Right lobe of liver (tissue), 6 donors: ENCODE measurements around the gene MYMK. TPM values are rescaled to one million over a fixed set of nuclear protein-coding genes. Genes with fewer than 3 reads are reported as not detected.

Source experiments
- ATAC-seq, 4 donors: fragments of 200-7000 bp; cut with Tn5 transposase; one replicate each; pipeline ENCODE4 v1.9.1; 2020; ENCODE audit warnings: mild to moderate bottlenecking in 4 of 4, moderate library complexity in 4 of 4
- DNase-seq, 3 donors: peaks; one replicate each; pipeline ENCODE4 v3.0.0-alpha.2; 2020
- H3K27ac ChIP-seq, 3 donors: fragments of 200-600 bp; one replicate each; pipeline ENCODE4 v1.8.0; 2022
- H3K27me3 ChIP-seq, 2 donors: fragments of 200-600 bp; one replicate each; pipeline ENCODE4 v1.8.0; 2022
- H3K36me3 ChIP-seq, 4 donors: fragments of 200-600 bp; sonication (generic) in 1 of 4; one replicate each; pipeline versions ENCODE4 v1.5.1 to v1.8.0; 2017 to 2022; ENCODE audit warnings: control low read depth in 1 of 4
- H3K4me1 ChIP-seq, 4 donors: fragments of 200-600 bp; sonication (generic) in 1 of 4; one replicate each; pipeline versions ENCODE4 v1.5.1 to v1.8.0; 2017 to 2022; ENCODE audit warnings: control low read depth in 1 of 4
- H3K4me3 ChIP-seq, 3 donors: fragments of 200-600 bp; one replicate each; pipeline ENCODE4 v1.8.0; 2022
- H3K9me3 ChIP-seq, 4 donors: fragments of 200-600 bp; sonication (generic) in 1 of 4; one replicate each; pipeline versions ENCODE4 v1.5.1 to v1.8.0; 2017 to 2022; ENCODE audit warnings: control low read depth in 1 of 4
- POLR2A ChIP-seq: fragments of 450-650 bp; IDR thresholded peaks from one replicate; pipeline ENCODE4 v1.6.1; 2017; ENCODE audit warnings: antibody characterized with exemption, mild to moderate bottlenecking
- WGBS: methylation state at CpG from one replicate; pipeline ENCODE4 v1.1.6; 2018; ENCODE audit warnings: low coverage, low lambda C conversion rate; ENCODE audit not compliant: insufficient coverage; ENCODE audit errors: missing lambda C conversion rate; 5-methylcytosine and 5-hydroxymethylcytosine counted together
- intact Hi-C, 2 donors: fragments of 100-400 bp; cut with DNase I; formaldehyde crosslinking; loops; one replicate each; pipeline versions ENCODE4 v1.11.2 to v1.14.1; 2022
- total RNA-seq, 6 experiments: library from RNA; depleted of rRNA in 2 of 6; stranded (reverse); fragments of >200 nt in 2 of 6; fragmentation: NEBNext Ultra II Directional in 3 of 6; extraction: Animal tissue kit (Norgen Biotek cat#: 25700) in 3 of 6; gene quantifications; one replicate each; pipeline versions ENCODE4 v1.1.0 to v1.2.4, GENCODE V29; 2016 to 2023
- TF ChIP-seq, protein P1 (sequence below), 4 donors: fragments of 200-600 bp in 3 of 4; fragments of 450-650 bp in 1 of 4; IDR thresholded peaks; one replicate each; pipeline versions ENCODE4 v1.5.1 to v1.8.0; 2016 to 2022; ENCODE audit warnings: antibody characterized with exemption in 4 of 4, mild to moderate bottlenecking in 2 of 4
- donor health status: DM: no; HTN: yes; CAD: no.
- donor health status: DM: no; HTN: no; CAD: no.
- donor health status: DM: no; HTN: no; CAD: no.
- donor health status: DM: no; HTN: yes; CAD: no.
- donor health status: DM: no; HTN: yes; CAD: no.

MYMK gene
- total RNA-seq, 6 experiments from 2014 or later: not detected

DNA sequence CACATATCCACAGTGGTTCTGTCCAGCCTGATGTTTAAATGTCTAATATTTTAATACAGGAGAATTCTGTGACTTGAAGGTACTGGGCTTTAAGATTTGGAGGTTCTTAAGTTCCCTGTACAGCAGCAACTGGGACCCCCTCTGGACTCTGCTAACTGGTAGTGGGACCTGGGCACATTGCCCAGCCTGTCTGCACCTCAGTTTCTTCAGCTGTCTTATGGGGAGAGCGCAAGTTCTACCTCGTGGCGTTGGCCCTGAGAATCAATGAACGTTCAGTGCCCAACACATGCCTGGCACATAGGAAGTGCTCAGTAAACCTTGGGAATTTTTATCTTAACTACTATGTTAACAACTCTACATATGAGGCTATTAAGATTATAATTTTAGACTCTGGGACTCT lies 47.3 kb downstream of the MYMK start:
- TF ChIP-seq POLR2A: no peak
- TF ChIP-seq, protein P1, sequence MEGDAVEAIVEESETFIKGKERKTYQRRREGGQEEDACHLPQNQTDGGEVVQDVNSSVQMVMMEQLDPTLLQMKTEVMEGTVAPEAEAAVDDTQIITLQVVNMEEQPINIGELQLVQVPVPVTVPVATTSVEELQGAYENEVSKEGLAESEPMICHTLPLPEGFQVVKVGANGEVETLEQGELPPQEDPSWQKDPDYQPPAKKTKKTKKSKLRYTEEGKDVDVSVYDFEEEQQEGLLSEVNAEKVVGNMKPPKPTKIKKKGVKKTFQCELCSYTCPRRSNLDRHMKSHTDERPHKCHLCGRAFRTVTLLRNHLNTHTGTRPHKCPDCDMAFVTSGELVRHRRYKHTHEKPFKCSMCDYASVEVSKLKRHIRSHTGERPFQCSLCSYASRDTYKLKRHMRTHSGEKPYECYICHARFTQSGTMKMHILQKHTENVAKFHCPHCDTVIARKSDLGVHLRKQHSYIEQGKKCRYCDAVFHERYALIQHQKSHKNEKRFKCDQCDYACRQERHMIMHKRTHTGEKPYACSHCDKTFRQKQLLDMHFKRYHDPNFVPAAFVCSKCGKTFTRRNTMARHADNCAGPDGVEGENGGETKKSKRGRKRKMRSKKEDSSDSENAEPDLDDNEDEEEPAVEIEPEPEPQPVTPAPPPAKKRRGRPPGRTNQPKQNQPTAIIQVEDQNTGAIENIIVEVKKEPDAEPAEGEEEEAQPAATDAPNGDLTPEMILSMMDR (IDR thresholded peaks at IDR 0.05): no peak
- ATAC-seq: no peak
- intact Hi-C loops: no loop called here
- WGBS: 61% methylated on average over 3 of the region's 4 CpGs
- no peak for DNase-seq
- H3K4me1 ChIP-seq: peaks cover 0 to 12% (median 0%) of the 10 kb centered on the region in 4 donors
- no peak overlapping the region for H3K27ac ChIP-seq
- H3K9me3 ChIP-seq: no peaks in the 10 kb centered on the region
- no peak overlapping the region for H3K4me3 ChIP-seq
- no peaks in the 10 kb centered on the region for H3K27me3 ChIP-seq
- H3K36me3 ChIP-seq: peaks cover 0 to 3% (median 0%) of the 10 kb centered on the region in 4 donors

DNA sequence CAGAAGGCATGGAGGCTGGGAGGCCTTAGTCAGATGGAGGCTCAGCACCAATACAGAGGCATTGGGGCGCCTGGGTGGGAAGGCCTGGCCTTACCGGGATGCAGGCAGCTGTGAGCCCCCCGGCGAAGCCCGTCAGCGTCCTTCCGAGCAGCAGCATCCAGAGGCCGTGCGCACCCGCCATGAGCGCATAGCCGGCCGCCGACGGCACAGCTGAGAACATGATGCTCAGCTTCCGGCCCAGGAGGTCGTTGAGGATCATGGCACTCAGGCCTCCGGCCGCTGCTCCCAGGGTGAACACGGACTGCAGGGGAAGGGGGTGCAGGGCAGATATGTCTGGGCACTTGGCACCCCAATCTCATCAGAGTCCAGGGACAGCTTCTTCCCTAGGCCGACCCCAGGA lies 47.8 kb downstream of the MYMK start:
- H3K27ac ChIP-seq: no peak overlapping the region
- no peaks in the 10 kb centered on the region for H3K27me3 ChIP-seq
- no peak for DNase-seq
- peaks cover 0 to 3% (median 0%) of the 10 kb centered on the region in 4 donors for H3K36me3 ChIP-seq
- H3K9me3 ChIP-seq: no peaks in the 10 kb centered on the region
- no peak for ATAC-seq
- no CpG with 5 or more reads among the region's 21 CpGs for WGBS
- intact Hi-C loops: no loop called here
- H3K4me1 ChIP-seq: peaks cover 0 to 12% (median 0%) of the 10 kb centered on the region in 4 donors
- H3K4me3 ChIP-seq: no peak overlapping the region
- TF ChIP-seq, protein P1 (IDR thresholded peaks at IDR 0.05): no peak
- no peak for TF ChIP-seq POLR2A

DNA sequence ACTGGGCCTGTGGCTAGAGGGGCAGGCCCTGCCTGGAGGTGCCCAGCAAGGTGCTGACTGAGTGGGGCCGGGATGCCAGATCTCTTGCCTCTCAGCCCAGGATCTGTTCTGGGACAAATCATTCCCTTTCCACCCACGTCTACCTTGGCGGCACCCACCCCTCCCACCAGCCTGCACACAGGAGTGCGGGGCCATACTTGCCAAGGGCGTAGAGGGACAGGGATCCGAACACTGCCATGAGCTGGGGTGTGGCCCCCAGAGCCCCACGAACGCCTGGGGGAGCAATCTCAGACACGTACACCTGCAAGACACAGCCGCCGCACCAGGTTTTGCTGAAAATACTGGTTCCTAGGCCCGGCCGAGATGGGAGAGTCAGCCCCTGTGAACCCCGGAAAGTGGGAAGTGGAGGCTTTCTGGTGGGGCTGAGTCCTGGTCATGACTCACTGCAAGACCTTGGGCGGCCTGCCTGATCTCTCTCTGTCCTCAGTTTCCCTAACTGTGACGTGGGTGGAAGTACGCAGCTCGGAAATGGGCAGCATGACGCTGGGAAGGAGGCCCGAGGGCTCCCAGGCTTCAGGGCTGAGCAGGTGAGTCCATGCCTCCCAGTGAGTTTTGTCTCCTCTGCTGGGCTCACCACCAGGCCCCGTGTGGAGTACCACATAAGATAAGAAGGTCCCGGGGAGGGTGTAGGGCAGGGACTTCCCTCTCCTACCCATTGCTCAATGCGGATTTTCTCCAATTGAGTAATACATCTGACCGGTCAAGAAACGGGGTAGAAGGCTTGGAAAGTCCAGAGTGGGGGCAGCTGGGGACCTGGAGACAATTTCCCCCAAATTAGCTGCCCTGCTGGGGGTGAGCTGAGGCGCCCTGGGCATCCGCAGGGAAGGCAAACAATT lies 48.5 kb downstream of the MYMK start:
- Histone ChIP-seq H3K4me3 (no peak overlapping the region), H3K9me3 (no peaks in the 10 kb centered on the region), H3K4me1 (peaks cover 0 to 16% (median 0%) of the 10 kb centered on the region in 4 donors), H3K27me3 (no peaks in the 10 kb centered on the region), H3K27ac (no peak overlapping the region), H3K36me3 (peaks cover 0 to 3% (median 0%) of the 10 kb centered on the region in 4 donors)
- TF ChIP-seq, protein P1 (IDR thresholded peaks at IDR 0.05): no peak
- no peak for TF ChIP-seq POLR2A
- 26% methylated on average over 7 of the region's 27 CpGs for WGBS
- peak in 2 of 4 donors; percentile 8 to 22 for ATAC-seq
- intact Hi-C loops: no loop called here
- no peak for DNase-seq

DNA sequence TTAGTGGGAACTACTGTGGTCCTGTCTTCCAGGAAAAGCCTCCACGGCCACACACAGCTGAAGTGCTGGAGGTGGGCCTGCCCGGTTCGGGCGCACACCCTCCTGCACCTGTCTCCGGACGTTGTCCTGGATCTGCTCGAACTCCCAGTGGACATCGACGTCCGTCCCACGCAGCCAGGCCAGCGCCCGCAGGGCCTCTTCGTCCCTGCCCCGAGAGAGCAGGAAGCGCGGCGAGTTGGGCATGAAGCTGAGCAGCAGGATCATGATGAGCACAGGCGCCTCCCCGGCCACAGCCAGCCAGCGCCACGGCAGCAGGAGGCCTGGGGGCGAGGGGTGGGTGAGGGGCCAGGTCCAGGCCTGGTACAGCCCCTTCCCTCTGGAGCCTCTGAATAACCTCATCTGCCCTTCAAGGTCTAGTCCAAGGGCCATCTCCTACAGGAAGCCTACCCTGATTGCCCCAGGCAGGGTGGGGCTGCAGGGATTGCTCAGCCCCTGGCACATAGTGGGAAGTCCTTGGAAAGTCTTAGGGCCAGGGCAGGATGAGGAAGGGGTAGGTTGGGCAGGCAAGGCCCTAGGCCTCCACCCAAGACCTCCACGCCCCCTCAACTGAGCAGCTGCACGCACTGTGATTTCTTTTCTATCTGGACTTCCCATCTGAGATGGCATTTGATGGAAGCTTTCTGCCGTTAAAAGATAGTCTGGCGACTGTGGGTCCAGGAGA lies 49.3 kb downstream of the MYMK start:
- ATAC-seq: no peak
- DNase-seq: no peak
- Histone ChIP-seq H3K4me3 (no peak overlapping the region), H3K36me3 (peaks cover 0 to 3% (median 0%) of the 10 kb centered on the region in 4 donors), H3K9me3 (no peaks in the 10 kb centered on the region), H3K27ac (no peak overlapping the region), H3K4me1 (peaks cover 0 to 18% (median 0%) of the 10 kb centered on the region in 4 donors), H3K27me3 (no peaks in the 10 kb centered on the region)
- no peak for TF ChIP-seq POLR2A
- TF ChIP-seq, protein P1 (IDR thresholded peaks at IDR 0.05): no peak
- intact Hi-C loops: no loop called here
- no CpG with 5 or more reads among the region's 27 CpGs for WGBS
